Large intestine (tissue), 3 donors: Measurements from ENCODE around the gene DENND1A. TPM values are rescaled to one million over a fixed set of nuclear protein-coding genes. Genes with fewer than 3 reads are reported as not detected.
"Not testable (repeated sequence)": the region's sequence is repeated elsewhere in the genome, so short reads cannot be mapped to it uniquely, and the experiment has no call there.

Source experiments
- DNase-seq, 2 donors: peaks; one replicate each; pipeline versions ENCODE4 v3.0.0 to v3.0.0-alpha.2; 2013
- H3K27ac ChIP-seq: one replicate; pipeline ENCODE4 v1.5.1; 2013; ENCODE audit warnings: low read length
- H3K27me3 ChIP-seq: 2 replicates; pipeline ENCODE4 v1.6.1; 2013; ENCODE audit warnings: low read length; ENCODE audit not compliant: control insufficient read depth, insufficient read depth
- H3K36me3 ChIP-seq: 2 replicates; pipeline ENCODE4 v1.6.1; 2013; ENCODE audit warnings: low read length; ENCODE audit not compliant: control insufficient read depth, insufficient read depth
- H3K4me1 ChIP-seq: one replicate; pipeline ENCODE4 v1.6.1; 2013; ENCODE audit warnings: low read length; ENCODE audit not compliant: control insufficient read depth, insufficient read depth
- H3K4me3 ChIP-seq: one replicate; pipeline ENCODE4 v1.5.1; 2013; ENCODE audit warnings: low read length
- H3K9me3 ChIP-seq: one replicate; pipeline ENCODE4 v1.6.1; 2013; ENCODE audit warnings: mild to moderate bottlenecking, low read depth, low read length, moderate library complexity; ENCODE audit not compliant: control insufficient read depth
- WGBS: methylation state at CpG from one replicate; pipeline ENCODE4 v1.1.5; 2013; ENCODE audit warnings: low lambda C conversion rate; ENCODE audit not compliant: insufficient coverage; 5-methylcytosine and 5-hydroxymethylcytosine counted together
- polyA plus RNA-seq: library from polyadenylated mRNA; unstranded; fragments of 120-200 nt; gene quantifications from one replicate; pipeline ENCODE4 v1.2.1, GENCODE V29; 2013

Gene DENND1A
- polyA plus RNA-seq, 1 donor = 29.7 TPM

DNA sequence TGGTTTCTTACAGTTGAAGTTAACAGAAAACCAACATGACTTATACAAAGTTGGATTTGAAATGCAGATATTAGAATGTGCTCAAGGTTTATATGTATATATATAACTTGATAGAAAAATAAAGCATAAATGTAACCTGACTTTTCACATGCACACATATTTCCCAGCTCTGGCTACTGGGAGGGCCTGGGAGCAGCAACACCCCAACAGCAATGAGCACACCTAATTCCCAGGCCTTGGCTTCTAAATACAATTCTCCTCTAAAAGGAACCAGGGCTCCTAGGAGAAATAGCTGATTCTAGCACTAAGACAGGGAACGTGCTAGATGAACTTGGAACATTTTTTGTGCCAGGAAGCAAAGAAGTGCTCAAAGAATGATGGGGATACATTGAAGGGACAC lies 42.1 kb downstream of the DENND1A start:
- no peak for DNase-seq
- 100% methylated on average over 1 of the region's 1 CpG for WGBS

DNA sequence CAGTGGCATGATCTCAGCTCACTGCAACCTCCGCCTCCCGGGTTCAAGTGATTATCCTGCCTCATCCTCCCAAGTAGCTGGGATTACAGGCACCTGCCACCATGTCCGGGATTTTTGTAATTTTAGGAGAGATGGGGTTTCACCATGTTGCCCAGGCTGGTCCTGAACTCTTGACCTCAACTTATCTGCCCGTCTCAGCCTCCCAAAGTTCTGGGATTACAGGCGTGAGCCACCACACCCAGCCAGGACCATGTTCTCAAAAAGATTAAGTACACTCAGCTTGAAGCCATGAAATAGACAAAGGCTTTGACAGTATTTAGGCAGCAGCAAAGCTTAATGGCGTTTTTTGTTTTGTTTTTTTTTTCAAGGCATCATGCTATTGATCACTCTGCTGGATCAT lies 44.1 kb downstream of the DENND1A start:
- H3K9me3 ChIP-seq, H3K4me1 ChIP-seq, H3K27me3 ChIP-seq, H3K27ac ChIP-seq, H3K36me3 ChIP-seq, H3K4me3 ChIP-seq, DNase-seq: not testable (repeated sequence)
- WGBS = 100% methylated on average over 1 of the region's 6 CpGs

More for the DNA sequence above, 42.1 kb downstream of the DENND1A start:
- no peak overlapping the region for H3K27ac ChIP-seq
- H3K9me3 ChIP-seq = no peaks in the 10 kb centered on the region
- H3K27me3 ChIP-seq = no peaks in the 10 kb centered on the region
- H3K4me1 ChIP-seq = no peaks in the 10 kb centered on the region
- H3K36me3 ChIP-seq = peaks cover 3% of the 10 kb centered on the region
- H3K4me3 ChIP-seq = no peak overlapping the region

DNA sequence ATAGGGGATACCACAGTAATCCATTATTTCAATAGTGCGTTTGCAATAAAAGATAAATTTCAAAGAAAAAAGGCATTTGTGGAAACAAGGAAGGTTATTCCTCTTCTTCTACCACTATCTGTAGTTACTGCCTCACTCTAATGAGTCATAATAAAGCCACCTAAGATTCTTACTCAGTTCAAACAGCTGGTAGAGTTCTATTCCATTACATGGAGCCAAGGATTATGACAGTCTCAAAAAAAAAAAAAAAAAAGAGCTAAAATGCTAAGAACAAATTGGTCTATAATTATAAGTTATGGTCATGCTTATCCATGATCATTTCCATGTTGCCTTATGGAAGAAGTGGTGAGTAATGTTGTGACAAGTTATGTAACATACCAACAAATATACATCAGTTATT lies 46.3 kb downstream of the DENND1A start:
- Histone ChIP-seq H3K4me1 (no peaks in the 10 kb centered on the region), H3K27ac (no peak overlapping the region), H3K4me3 (no peak overlapping the region), H3K27me3 (no peaks in the 10 kb centered on the region), H3K36me3 (peaks cover 3% of the 10 kb centered on the region), H3K9me3 (no peaks in the 10 kb centered on the region)
- no CpG with 5 or more reads among the region's 1 CpG for WGBS
- no peak for DNase-seq

DNA sequence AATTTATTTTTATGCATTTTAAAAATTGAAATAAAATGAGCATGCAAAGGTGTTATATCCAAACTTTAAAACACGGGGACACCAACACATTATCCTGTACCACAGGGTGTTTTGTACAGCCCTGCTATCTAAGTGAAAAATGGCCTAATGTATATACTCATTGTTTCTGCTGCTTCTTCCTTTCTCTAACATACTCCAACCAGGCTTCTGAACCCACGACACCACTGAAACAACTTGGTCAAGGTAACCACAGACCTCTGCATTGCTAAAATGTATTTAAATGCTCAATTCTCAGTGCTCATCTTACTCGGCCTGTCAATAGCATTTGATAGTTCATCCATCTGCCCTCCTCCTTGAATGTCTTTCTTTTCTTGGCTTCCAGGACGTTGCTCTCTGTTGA lies 48.3 kb downstream of the DENND1A start:
- H3K4me1 ChIP-seq = no peaks in the 10 kb centered on the region
- no peaks in the 10 kb centered on the region for H3K9me3 ChIP-seq
- H3K27me3 ChIP-seq = no peaks in the 10 kb centered on the region
- peaks cover 4% of the 10 kb centered on the region for H3K36me3 ChIP-seq
- H3K27ac ChIP-seq = no peak overlapping the region
- H3K4me3 ChIP-seq = no peak overlapping the region
- WGBS = 93% methylated on average over 3 of the region's 4 CpGs
- no peak for DNase-seq

DNA sequence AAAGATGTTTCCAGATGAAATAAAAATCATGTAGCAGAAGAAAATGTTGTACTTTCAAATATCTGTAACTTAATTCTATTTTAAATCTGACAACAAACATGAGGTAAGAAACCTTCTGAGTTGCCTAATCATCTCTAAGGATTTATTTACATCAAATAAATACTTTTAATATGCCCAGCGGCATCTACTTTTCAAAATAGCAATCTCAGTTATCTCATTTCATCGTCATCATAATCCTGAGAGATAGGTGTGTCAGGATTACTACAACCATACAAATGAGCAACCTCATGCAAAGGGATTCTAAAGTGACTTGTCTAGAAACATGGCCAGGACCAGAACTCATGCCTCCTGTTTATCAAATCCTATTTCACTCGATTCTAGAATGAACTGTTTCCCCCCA lies 49.5 kb downstream of the DENND1A start:
- Histone ChIP-seq H3K27ac (no peak overlapping the region), H3K4me3 (no peak overlapping the region), H3K36me3 (peaks cover 8% of the 10 kb centered on the region), H3K27me3 (no peaks in the 10 kb centered on the region), H3K4me1 (no peaks in the 10 kb centered on the region), H3K9me3 (no peaks in the 10 kb centered on the region)
- WGBS = 80% methylated on average over 1 of the region's 3 CpGs
- no peak for DNase-seq

DNA sequence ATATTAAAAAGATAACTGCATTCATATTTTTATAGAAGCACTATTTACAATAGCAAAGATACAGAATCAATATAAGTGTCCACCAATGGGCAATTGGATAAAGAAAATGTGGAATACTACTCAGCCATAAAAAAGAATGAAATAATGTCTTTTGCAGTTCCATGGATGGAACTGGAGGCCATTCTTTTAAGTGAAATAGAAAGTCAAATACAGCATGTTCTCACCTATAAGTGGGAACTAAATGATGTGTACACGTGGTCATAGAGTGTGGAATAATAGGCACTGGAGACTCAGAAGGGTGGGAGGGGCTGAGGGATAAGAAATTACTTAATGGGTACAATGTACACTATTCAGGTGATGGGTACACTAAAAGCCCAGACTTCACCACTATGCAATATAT lies 53.2 kb downstream of the DENND1A start:
- peaks cover 9% of the 10 kb centered on the region for H3K36me3 ChIP-seq
- no peaks in the 10 kb centered on the region for H3K9me3 ChIP-seq
- H3K27ac ChIP-seq = no peak overlapping the region
- H3K27me3 ChIP-seq = no peaks in the 10 kb centered on the region
- no peaks in the 10 kb centered on the region for H3K4me1 ChIP-seq
- WGBS = no CpG with 5 or more reads among the region's 1 CpG
- DNase-seq = no peak
- H3K4me3 ChIP-seq = no peak overlapping the region

DNA sequence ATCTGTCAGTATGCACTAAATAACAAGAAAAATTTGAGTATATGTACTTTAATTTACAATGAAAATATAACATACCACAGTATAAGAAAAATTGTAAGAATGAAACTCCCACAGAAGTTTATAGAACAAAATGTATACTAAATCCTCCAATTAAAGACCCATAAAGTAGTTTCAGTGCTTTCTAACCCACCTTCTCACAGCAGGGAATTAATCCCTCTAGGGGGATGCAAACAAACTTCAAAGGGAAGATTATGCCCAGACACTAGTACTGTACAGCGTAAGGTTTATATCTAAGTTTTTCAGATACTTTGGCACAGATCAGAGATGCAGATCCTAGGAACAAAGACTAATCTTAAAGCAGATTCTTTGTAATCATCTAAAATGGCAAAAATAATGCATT lies 57.2 kb downstream of the DENND1A start:
- DNase-seq = no peak
- Histone ChIP-seq H3K4me1 (no peaks in the 10 kb centered on the region), H3K27me3 (no peaks in the 10 kb centered on the region), H3K36me3 (peaks cover 9% of the 10 kb centered on the region), H3K27ac (no peak overlapping the region), H3K4me3 (no peak overlapping the region), H3K9me3 (no peaks in the 10 kb centered on the region)
- no CpG with 5 or more reads among the region's 1 CpG for WGBS

DNA sequence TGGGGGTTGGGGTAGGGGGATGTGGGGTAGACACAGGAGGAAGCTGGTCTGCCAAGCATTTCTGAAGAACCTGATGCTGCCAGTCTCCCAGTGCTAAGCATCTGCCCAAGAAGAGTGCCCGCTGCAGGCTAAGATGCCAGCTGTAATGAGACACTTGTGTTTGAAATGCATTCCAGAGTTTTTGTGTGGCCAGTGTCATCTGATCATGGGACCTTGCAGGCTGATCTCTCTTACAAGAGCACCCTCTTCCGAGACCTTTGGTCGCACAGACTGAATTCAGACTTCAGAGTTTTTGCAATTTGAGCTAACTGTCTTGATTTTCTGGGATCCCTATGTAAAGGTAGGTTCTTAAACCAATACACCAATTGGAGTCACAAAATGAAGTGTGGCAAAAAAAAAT lies 58.1 kb downstream of the DENND1A start:
- H3K4me1 ChIP-seq = no peaks in the 10 kb centered on the region
- H3K27me3 ChIP-seq = no peaks in the 10 kb centered on the region
- no peaks in the 10 kb centered on the region for H3K9me3 ChIP-seq
- H3K4me3 ChIP-seq = no peak overlapping the region
- no peak overlapping the region for H3K27ac ChIP-seq
- WGBS = no CpG with 5 or more reads among the region's 3 CpGs
- no peak for DNase-seq
- H3K36me3 ChIP-seq = peaks cover 6% of the 10 kb centered on the region

DNA sequence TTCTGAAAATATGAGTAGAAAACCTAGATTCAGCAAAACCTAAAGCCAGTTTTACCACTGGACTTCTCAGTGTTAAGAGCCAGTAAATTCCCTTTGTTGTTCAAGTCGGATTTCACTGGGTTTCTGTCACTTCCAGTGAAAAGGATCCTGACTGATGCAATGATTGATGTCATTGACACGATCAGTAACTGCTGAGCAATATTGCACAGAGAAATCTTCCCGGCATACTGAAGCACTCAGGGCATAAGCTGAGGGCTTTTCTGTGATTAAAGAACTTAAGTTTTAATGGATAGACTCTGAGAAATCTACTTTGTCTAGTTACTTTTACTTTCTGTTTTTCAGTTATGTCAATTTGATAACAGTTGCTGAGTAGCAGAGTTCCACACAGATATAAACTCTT lies 61.9 kb downstream of the DENND1A start:
- no peak overlapping the region for H3K27ac ChIP-seq
- H3K36me3 ChIP-seq = no peaks in the 10 kb centered on the region
- no peak overlapping the region for H3K4me3 ChIP-seq
- no CpG with 5 or more reads among the region's 3 CpGs for WGBS
- DNase-seq = peak in 1 of 2 donors; percentile 5
- no peaks in the 10 kb centered on the region for H3K9me3 ChIP-seq
- no peaks in the 10 kb centered on the region for H3K4me1 ChIP-seq
- no peaks in the 10 kb centered on the region for H3K27me3 ChIP-seq

DNA sequence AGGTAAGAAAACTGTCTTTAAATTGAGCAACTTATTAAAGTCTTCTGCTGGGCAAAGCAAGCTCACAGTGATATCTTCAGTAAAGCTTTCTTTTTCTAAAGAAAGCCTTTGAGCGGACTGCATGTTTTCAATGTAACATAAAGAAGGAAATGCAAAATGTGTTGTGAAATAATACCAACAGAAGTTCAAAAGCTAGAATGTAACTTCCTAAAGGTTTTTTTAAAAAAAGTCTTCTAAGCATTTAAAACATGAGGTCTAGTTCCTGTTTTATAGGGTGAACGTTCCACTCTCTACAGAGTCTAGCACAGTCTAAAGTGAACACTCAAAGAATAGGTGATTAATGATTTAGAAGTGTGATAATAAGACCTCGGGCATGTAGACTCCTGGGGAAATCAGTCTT lies 62.9 kb downstream of the DENND1A start:
- H3K4me3 ChIP-seq = no peak overlapping the region
- 100% methylated on average over 1 of the region's 3 CpGs for WGBS
- H3K4me1 ChIP-seq = no peaks in the 10 kb centered on the region
- H3K9me3 ChIP-seq = no peaks in the 10 kb centered on the region
- no peaks in the 10 kb centered on the region for H3K27me3 ChIP-seq
- DNase-seq = no peak
- no peak overlapping the region for H3K27ac ChIP-seq
- H3K36me3 ChIP-seq = no peaks in the 10 kb centered on the region

DNA sequence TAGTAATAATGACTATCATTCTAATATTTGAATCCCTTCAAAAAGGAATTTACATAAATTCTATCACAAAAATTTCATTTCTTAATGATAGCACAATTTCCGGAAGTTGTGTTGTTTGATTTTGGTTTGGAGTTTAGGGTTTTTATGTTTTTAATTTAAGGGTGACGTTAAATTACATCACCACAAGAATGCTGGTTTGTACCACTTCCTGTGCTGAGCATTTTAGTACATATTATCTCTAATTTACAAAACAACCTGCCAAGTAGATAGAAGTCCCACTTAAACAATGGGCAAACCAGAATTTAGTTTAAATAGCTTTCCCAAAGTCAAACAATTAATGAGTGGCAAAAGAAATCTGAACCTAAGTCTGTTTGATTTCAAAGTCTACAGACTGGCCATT lies 63.4 kb downstream of the DENND1A start:
- Histone ChIP-seq H3K4me3 (no peak overlapping the region), H3K9me3 (no peaks in the 10 kb centered on the region), H3K4me1 (no peaks in the 10 kb centered on the region), H3K27ac (no peak overlapping the region), H3K36me3 (no peaks in the 10 kb centered on the region), H3K27me3 (no peaks in the 10 kb centered on the region)
- 88% methylated on average over 2 of the region's 2 CpGs for WGBS
- DNase-seq = no peak
